ENCODE data around the gene TFDP3. TPM values are rescaled to one million over a fixed set of nuclear protein-coding genes. Genes with fewer than 3 reads are reported as not detected.

The TFDP3 gene
- total RNA-seq, 2 experiments from 2014 or later = not detected

DNA sequence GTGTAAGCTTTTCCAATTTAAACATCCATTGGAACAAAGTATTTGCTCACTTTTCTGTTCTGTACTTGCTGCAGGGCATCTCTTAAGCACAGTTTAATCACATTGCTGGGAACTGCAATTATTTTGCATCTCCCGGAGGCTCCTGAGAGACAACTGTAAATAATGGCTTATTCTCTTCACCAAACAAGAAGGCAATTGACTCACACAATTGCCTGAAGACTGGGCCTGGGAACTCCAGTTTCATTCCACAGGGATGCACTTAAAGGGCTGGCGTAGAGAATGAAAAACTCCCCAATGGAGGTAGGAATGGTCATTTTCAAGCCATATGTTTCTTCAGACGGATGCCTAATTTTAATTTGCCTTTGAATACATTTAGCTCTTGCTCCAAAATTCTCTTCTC is 29.5 kb downstream of the TFDP3 start:
- Histone ChIP-seq H3K36me3 (ENCODE audit: insufficient read depth, low read length) (no peaks in the 10 kb centered on the region), H3K27me3 (ENCODE audit: control insufficient read depth in 1 of 2, insufficient read depth in 2 of 2, low read length in 2 of 2) (no peaks in the 10 kb centered on the region), H3K4me3 (ENCODE audit: low read length) (no peak overlapping the region), H3K27ac (ENCODE audit: low read depth in 1 of 2, low read length in 2 of 2) (no peak overlapping the region), H3K4me1 (ENCODE audit: insufficient read depth, low read length) (no peaks in the 10 kb centered on the region), H3K9me3 (ENCODE audit: control insufficient read depth in 1 of 2, insufficient read depth in 1 of 2, low read length in 2 of 2) (no peaks in the 10 kb centered on the region)
- intact Hi-C loops (cut with DNase I, micrococcal nuclease) = no loop called here
- no peak for TF ChIP-seq CTCF (IDR thresholded peaks at IDR 0.05)
- ChIA-PET CTCF (no interaction called here), POLR2A (no interaction called here)
- DNase-seq (no peak), ATAC-seq (ENCODE audit: poor library complexity) (no peak)
- H3K9me3 Mint-ChIP-seq = no peaks in the 10 kb centered on the region
- no peak overlapping the region for H3K4me3 Mint-ChIP-seq
- H3K27me3 Mint-ChIP-seq = no peaks in the 10 kb centered on the region
- H3K36me3 Mint-ChIP-seq (ENCODE audit: low read depth) = no peaks in the 10 kb centered on the region
- no peak overlapping the region for H3K27ac Mint-ChIP-seq
- H3K4me1 Mint-ChIP-seq (ENCODE audit: low read depth) = no peaks in the 10 kb centered on the region

- no peaks in the 10 kb centered on the region for H3K4me1 Mint-ChIP-seq (ENCODE audit: low read depth)
- H3K27me3 Mint-ChIP-seq = no peaks in the 10 kb centered on the region
- no peak overlapping the region for H3K4me3 Mint-ChIP-seq
- H3K9me3 ChIP-seq (ENCODE audit: control insufficient read depth in 1 of 2, insufficient read depth in 1 of 2, low read length in 2 of 2) = no peaks in the 10 kb centered on the region
- no peak overlapping the region for H3K27ac ChIP-seq (ENCODE audit: low read depth in 1 of 2, low read length in 2 of 2)
- DNase-seq (no peak), ATAC-seq (ENCODE audit: poor library complexity) (no peak)
- no peaks in the 10 kb centered on the region for H3K36me3 ChIP-seq (ENCODE audit: insufficient read depth, low read length)
- H3K36me3 Mint-ChIP-seq (ENCODE audit: low read depth) = no peaks in the 10 kb centered on the region
- H3K27ac Mint-ChIP-seq = no peak overlapping the region
- ChIA-PET CTCF (no interaction called here), POLR2A (no interaction called here)
- no peaks in the 10 kb centered on the region for H3K27me3 ChIP-seq (ENCODE audit: control insufficient read depth in 1 of 2, insufficient read depth in 2 of 2, low read length in 2 of 2)
- no peak for TF ChIP-seq CTCF (IDR thresholded peaks at IDR 0.05)
- intact Hi-C loops (cut with DNase I, micrococcal nuclease) = no loop called here
- no peaks in the 10 kb centered on the region for H3K9me3 Mint-ChIP-seq
- H3K4me1 ChIP-seq (ENCODE audit: insufficient read depth, low read length) = no peaks in the 10 kb centered on the region
- H3K4me3 ChIP-seq (ENCODE audit: low read length) = no peak overlapping the region
These were observed 32.2 kb downstream of the TFDP3 start for GRCh38 chrX:133185938-133186337.

DNA sequence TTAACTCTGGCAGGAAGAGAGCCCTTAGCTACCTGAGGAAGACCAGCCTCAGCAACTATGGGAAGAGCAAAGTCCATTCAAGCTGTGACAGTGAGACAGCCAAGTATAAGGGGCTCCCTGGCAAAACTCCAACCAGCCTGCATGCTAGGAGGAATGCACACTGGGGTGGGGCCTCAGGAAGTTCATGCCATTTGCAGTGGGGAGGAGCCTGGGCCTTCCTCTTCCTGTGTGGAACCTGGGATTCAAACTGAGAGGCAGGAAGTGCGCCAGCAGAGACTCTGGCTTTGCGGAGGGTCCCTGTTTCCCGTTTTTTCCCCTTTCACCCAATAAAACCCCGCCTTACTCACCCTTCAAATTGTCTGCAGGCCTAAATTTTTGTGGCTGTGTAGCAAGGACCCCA is 33.0 kb downstream of the TFDP3 start:
- H3K4me1 Mint-ChIP-seq (ENCODE audit: low read depth) = no peaks in the 10 kb centered on the region
- no peak for ATAC-seq (ENCODE audit: poor library complexity)

More for the DNA sequence above, 33.0 kb downstream of the TFDP3 start:
- intact Hi-C loops (cut with DNase I, micrococcal nuclease) = no loop called here
- Histone ChIP-seq H3K4me1 (ENCODE audit: insufficient read depth, low read length) (no peaks in the 10 kb centered on the region), H3K4me3 (ENCODE audit: low read length) (no peak overlapping the region), H3K27me3 (ENCODE audit: control insufficient read depth in 1 of 2, insufficient read depth in 2 of 2, low read length in 2 of 2) (no peaks in the 10 kb centered on the region), H3K27ac (ENCODE audit: low read depth in 1 of 2, low read length in 2 of 2) (no peak overlapping the region), H3K9me3 (ENCODE audit: control insufficient read depth in 1 of 2, insufficient read depth in 1 of 2, low read length in 2 of 2) (no peaks in the 10 kb centered on the region), H3K36me3 (ENCODE audit: insufficient read depth, low read length) (no peaks in the 10 kb centered on the region)
- no peak for TF ChIP-seq CTCF (IDR thresholded peaks at IDR 0.05)
- H3K27ac Mint-ChIP-seq = no peak overlapping the region
- H3K27me3 Mint-ChIP-seq = no peaks in the 10 kb centered on the region
- H3K4me3 Mint-ChIP-seq = no peak overlapping the region
- ChIA-PET POLR2A (no interaction called here), CTCF (no interaction called here)
- no peak for DNase-seq
- no peaks in the 10 kb centered on the region for H3K36me3 Mint-ChIP-seq (ENCODE audit: low read depth)
- H3K9me3 Mint-ChIP-seq = no peaks in the 10 kb centered on the region

All from CD4-positive, alpha-beta T cell (primary cell).